Measurements from ENCODE around the gene SPEM2. TPM values are rescaled to one million over a fixed set of nuclear protein-coding genes. Genes with fewer than 3 reads are reported as not detected.

The SPEM2 gene
- total RNA-seq, 1 donor from 2014 or later: not detected

- no peaks in the 10 kb centered on the region for H3K9me3 Mint-ChIP-seq (ENCODE audit: unreplicated experiment)
- no peak for TF ChIP-seq CTCF (IDR thresholded peaks at IDR 0.05)
- H3K27ac Mint-ChIP-seq (ENCODE audit: unreplicated experiment): no peak overlapping the region
- DNase-seq (ENCODE audit: extremely low spot score, unreplicated experiment): no peak
- H3K4me1 Mint-ChIP-seq (ENCODE audit: unreplicated experiment): peaks cover under 1% of the 10 kb centered on the region
- H3K36me3 Mint-ChIP-seq (ENCODE audit: unreplicated experiment): peaks cover 16% of the 10 kb centered on the region
- H3K27me3 Mint-ChIP-seq (ENCODE audit: unreplicated experiment): no peaks in the 10 kb centered on the region
- H3K4me3 Mint-ChIP-seq (ENCODE audit: unreplicated experiment): no peak overlapping the region
These were observed 37.3 kb downstream of the SPEM2 start for GRCh38 chr17:7462474-7463371.

- no peaks in the 10 kb centered on the region for H3K27me3 Mint-ChIP-seq (ENCODE audit: unreplicated experiment)
- H3K27ac Mint-ChIP-seq (ENCODE audit: unreplicated experiment): no peak overlapping the region
- H3K4me1 Mint-ChIP-seq (ENCODE audit: unreplicated experiment): no peaks in the 10 kb centered on the region
- no peak for TF ChIP-seq CTCF (IDR thresholded peaks at IDR 0.05)
- H3K36me3 Mint-ChIP-seq (ENCODE audit: unreplicated experiment): peaks cover 16% of the 10 kb centered on the region
- H3K9me3 Mint-ChIP-seq (ENCODE audit: unreplicated experiment): no peaks in the 10 kb centered on the region
- H3K4me3 Mint-ChIP-seq (ENCODE audit: unreplicated experiment): no peak overlapping the region
- no peak for DNase-seq (ENCODE audit: extremely low spot score, unreplicated experiment)
These were observed 38.0 kb downstream of the SPEM2 start for GRCh38 chr17:7463372-7463846.

- no peak for TF ChIP-seq CTCF (IDR thresholded peaks at IDR 0.05)
- Mint-ChIP-seq H3K4me1 (ENCODE audit: unreplicated experiment) (no peaks in the 10 kb centered on the region), H3K27ac (ENCODE audit: unreplicated experiment) (no peak overlapping the region), H3K36me3 (ENCODE audit: unreplicated experiment) (peaks cover 16% of the 10 kb centered on the region), H3K27me3 (ENCODE audit: unreplicated experiment) (no peaks in the 10 kb centered on the region), H3K4me3 (ENCODE audit: unreplicated experiment) (no peak overlapping the region), H3K9me3 (ENCODE audit: unreplicated experiment) (no peaks in the 10 kb centered on the region)
- no peak for DNase-seq (ENCODE audit: extremely low spot score, unreplicated experiment)
These were observed 38.7 kb downstream of the SPEM2 start for GRCh38 chr17:7464081-7464480.

GRCh38 chr17:7465597-7466275 is 40.3 kb downstream of the SPEM2 start:
- Mint-ChIP-seq H3K4me1 (ENCODE audit: unreplicated experiment) (no peaks in the 10 kb centered on the region), H3K4me3 (ENCODE audit: unreplicated experiment) (no peak overlapping the region), H3K27ac (ENCODE audit: unreplicated experiment) (no peak overlapping the region), H3K27me3 (ENCODE audit: unreplicated experiment) (no peaks in the 10 kb centered on the region), H3K9me3 (ENCODE audit: unreplicated experiment) (no peaks in the 10 kb centered on the region), H3K36me3 (ENCODE audit: unreplicated experiment) (peaks cover 16% of the 10 kb centered on the region)
- no peak for DNase-seq (ENCODE audit: extremely low spot score, unreplicated experiment)
- no peak for TF ChIP-seq CTCF (IDR thresholded peaks at IDR 0.05)

GRCh38 chr17:7466318-7466638 is 40.9 kb downstream of the SPEM2 start:
- no peaks in the 10 kb centered on the region for H3K4me1 Mint-ChIP-seq (ENCODE audit: unreplicated experiment)
- H3K4me3 Mint-ChIP-seq (ENCODE audit: unreplicated experiment): no peak overlapping the region
- no peak overlapping the region for H3K27ac Mint-ChIP-seq (ENCODE audit: unreplicated experiment)
- H3K9me3 Mint-ChIP-seq (ENCODE audit: unreplicated experiment): no peaks in the 10 kb centered on the region
- no peak for TF ChIP-seq CTCF (IDR thresholded peaks at IDR 0.05)
- DNase-seq (ENCODE audit: extremely low spot score, unreplicated experiment): no peak
- no peaks in the 10 kb centered on the region for H3K27me3 Mint-ChIP-seq (ENCODE audit: unreplicated experiment)
- peaks cover 13% of the 10 kb centered on the region for H3K36me3 Mint-ChIP-seq (ENCODE audit: unreplicated experiment)

Measured in osteocyte (in vitro differentiated cells).